Activated CD4-positive, CD25-positive, alpha-beta regulatory T cell treated with anti-CD3 and anti-CD28 coated beads, Interleukin-2, amount 50 U/mL, for 72 hours (primary cell): Measurements from ENCODE around the gene STIM2.

Source experiments
- DNase-seq: peaks from one replicate; pipeline ENCODE4 v3.0.0; 2021

STIM2 gene

DNA sequence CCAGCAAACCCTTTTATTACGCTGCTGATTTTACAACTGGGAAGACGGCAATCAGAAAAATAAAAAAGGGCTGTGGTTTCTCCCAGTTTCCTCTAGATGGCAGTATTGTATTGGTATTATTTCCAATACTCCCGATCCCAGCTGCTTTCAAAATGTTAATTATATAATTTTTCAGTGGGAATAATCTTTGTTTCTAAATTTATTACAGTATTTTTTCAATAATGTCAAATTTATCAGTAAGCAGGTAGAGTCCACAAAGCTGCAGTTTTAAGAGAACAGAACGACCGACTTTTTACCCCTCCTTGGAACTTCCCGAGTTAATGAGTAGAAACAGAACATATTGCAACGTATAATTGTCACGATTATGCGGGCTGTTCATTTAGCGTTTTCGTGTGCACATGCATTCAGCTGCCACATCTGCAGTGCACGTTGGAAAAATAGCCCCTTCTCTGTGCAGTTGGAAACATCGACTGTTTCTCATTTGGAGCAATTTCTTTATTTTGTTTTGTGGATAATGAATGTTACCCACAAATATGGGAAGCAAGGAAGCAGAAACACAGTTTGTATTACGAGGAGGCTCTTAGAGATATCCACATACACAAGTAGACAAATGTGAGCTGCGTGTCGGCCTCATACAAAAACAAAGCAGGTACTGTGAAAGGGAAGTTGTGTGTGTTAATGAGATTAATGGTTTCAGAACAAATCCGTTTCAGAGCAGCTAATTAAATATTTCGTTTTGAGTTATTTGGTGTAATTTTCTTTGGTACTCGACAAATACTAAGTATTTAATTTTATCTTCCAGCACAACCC lies 188.0 kb downstream of the STIM2 start:
- no peak for DNase-seq

- DNase-seq, result no peak
These were observed 188.7 kb downstream of the STIM2 start for GRCh38 chr4:27049239-27049829.

GRCh38 chr4:27050731-27051130 lies 190.1 kb downstream of the STIM2 start:
- no peak for DNase-seq

DNA sequence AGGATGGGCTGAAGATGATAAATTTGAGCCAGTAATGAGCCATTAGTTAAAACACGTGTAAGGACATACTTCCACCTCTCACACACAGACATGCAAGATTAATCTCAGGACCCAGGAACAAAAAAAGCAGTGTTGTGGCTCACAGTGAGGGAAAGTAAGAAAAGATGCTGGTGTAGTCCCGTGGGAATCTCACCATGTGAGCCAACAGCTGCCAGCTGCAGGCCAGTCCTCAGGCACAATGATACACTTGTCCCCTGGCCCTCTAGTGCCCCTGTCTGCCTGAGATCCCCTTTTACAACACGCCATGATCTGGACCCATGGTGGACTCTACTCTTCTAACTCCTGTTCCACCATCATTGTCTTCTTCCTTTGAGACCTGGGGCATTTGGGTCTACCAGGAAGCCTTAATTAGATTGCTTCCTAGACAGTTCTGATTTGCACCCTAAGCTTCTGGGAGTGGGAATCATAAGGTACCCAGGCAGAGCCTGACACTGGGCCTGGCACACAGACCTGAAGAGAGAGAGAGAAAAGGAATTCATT lies 194.7 kb downstream of the STIM2 start:
- DNase-seq, result no peak

DNA sequence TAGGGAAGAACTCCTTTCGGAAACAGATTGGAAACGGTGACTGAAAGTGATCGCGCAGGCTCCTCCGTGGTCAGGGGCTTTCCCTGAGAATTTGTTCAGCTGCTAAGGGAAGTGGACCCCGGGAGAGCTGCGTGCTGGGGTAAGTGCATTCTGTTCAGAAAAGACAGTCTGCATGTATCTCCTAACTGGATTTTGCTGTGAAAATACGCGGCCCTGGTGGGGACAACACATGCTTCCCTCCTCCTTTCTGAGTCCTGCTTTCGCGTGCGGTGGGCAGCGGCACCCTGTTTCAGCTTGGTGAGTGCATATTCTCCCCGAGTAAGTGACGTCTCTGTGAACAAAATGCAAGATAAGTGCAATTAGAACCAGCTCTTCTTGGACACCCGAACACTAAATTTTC lies 195.6 kb downstream of the STIM2 start:
- no peak for DNase-seq

DNA sequence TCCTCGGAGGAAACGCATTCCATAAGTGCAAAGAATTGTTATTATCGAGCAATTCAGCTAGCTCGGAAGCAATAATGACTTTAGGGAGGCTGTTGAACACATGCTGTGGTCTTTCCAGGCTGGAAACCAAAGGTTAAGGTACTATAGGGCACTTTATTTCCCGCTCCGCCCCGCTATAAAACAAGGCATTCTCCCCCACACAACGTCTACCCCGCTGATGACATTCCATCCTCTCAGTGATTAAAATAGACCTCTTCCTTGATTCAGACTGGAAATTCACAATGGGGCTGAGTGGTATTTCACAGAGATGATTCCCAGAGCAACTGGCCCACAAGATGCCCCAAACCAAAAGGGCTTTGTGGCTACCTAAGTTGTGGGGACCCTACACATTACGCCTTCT lies 196.4 kb downstream of the STIM2 start:
- DNase-seq, result no peak

- DNase-seq, result no peak
These were observed 197.0 kb downstream of the STIM2 start for GRCh38 chr4:27057662-27058061.

DNA sequence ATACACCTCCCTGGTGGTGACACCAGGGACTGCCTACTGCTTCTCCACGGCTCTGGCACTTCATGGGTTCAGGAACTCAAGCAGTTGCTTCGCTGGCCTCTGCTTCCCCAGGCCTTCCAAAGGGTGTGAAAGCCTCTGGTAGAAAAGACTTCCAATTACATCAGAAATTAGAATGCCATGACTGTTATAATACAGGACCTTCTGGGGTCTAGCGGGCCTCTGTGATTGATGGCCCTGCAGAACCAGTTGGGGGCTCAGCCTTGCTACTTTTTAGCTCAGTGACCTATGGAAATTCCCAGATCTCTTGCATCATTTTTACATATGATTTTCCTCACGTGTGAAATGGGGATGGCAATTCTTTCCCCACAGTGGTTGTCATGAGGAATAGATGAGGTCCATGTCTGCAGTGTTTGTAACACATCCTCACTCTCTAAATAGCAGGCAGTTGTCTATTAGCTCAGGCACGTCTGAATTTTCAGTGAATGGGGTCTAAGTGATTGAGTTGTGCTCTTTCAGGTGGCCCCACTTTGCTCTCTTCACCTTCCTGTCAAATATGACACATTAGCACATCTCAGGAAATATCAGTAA lies 198.3 kb downstream of the STIM2 start:
- DNase-seq, result no peak

DNA sequence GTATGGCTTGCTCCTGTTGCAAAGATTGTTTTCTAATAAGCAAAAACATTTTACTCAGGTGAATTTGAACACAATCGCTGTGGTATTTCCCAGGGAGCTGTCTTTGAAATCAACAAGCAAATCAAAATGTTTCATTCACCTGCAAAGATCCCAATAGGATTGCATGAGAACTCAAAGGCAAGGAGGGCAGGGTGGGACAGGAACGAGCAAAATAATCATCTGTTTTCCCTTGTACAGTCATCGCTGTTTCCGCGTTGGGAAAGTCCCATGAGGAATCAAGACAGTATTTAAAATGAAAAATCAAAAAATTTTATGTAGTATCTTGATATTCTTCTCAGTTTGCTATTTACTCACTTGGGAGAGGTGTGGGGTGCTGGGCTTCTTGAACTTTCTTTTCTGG lies 198.8 kb downstream of the STIM2 start:
- no peak for DNase-seq

DNA sequence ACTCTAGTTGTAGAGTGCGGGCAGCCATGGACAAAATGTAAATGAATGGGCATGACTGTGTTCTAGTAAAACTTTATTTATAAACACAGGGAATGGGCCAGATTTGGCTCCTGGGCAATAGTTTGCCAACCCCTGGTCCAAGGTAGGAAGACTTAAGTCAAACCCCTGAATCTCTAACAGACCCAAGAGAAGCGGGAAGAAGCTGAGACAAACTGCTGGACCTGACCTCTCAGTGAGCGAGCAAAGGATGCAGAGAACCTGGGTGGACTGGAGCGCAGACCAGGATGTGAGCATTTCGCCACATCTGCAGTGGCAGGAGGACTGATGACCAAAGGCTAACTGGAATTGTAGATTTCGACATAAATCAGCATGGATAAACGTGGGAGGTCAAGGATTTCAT lies 201.6 kb downstream of the STIM2 start:
- no peak for DNase-seq

DNA sequence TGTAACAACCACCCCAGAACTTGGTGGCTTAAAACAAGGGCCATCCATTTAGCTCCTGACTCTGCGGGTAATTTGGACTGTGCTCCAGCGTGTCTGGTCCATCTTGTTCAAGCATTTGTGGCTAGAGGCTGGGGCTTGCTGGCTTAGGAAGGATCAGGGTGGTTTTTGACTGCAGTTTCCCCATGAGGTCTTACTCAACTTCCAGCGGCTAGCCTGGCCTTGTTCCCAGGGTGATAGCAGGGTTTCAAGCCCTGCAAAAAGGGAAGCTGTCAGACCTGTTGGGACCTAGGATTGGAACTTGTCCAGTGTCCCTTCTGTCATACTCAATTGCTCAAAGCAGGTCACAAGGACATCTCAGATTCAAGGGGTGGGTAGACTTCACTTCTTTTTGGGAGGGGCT lies 205.9 kb downstream of the STIM2 start:
- no peak for DNase-seq

DNA sequence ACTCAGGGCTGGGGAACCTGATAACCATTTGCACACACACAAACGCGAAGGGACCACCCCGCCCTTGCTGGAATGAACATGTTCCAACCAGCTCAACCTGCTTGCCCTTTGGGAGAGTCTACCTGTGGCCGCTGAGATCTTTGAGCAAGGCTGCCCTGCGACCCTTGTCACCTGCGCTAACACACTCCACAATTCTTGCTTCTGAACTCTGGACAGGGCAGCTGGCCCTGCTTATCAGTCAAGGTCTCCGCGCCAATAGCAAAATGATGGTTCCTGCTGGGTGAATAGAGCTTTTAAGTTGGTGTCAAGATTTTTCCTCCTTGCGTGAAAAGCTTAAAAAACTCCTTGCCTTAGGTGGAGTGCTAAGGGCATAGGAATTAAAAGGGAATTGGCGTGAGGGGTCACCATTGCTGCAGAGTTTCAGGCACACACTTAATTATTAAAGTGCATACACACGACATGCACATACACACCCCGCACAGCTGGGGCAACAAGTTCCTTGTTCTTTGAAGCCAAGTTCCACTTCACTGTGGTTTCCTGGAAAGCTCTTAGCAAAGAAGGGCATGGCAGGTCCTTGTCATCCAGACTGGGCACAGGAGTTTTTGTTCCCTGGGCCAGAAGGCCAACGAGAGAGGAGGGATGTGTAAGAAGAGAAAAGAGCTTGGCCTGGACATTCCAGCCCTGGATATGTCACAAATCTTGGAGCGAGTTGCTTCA lies 207.7 kb downstream of the STIM2 start:
- no peak for DNase-seq
